H54 (cell line): ENCODE results near the gene KCNK18.
A peak's percentile ranks its signal among the peaks of the same experiment; 100 is the strongest.

Experiments used
- DNase-seq: peaks from one replicate; pipeline ENCODE4 v3.0.0; 2011; ENCODE audit warnings: low spot score, mixed read lengths; ENCODE audit not compliant: insufficient read length
- FAIRE-seq: peaks from 3 replicates; lab custom pipeline; 2011; peaks lifted over from hg19 to GRCh38; lab: Jason Lieb, UNC
- POLR2A ChIP-seq: IDR thresholded peaks from 2 replicates; pipeline ENCODE4 v1.6.1; 2011; ENCODE audit warnings: low read depth, mild to moderate bottlenecking, low read length

Gene KCNK18

GRCh38 chr10:117165538-117166417, 31.5 kb upstream of the KCNK18 start:
- no peak for TF ChIP-seq POLR2A
- DNase-seq (peak; percentile 34), FAIRE-seq (no peak)

- DNase-seq: no peak
- FAIRE-seq: no peak
- TF ChIP-seq POLR2A: no peak
Observed at GRCh38 chr10:117166418-117167345, 30.6 kb upstream of the KCNK18 start.

GRCh38 chr10:117167346-117167788, 29.9 kb upstream of the KCNK18 start:
- DNase-seq (no peak), FAIRE-seq (no peak)
- TF ChIP-seq POLR2A: no peak

- FAIRE-seq: no peak
- peak; percentile 86 for DNase-seq
- no peak for TF ChIP-seq POLR2A
Observed at GRCh38 chr10:117167789-117168674, 29.3 kb upstream of the KCNK18 start.

GRCh38 chr10:117168729-117169128, 28.6 kb upstream of the KCNK18 start:
- DNase-seq: no peak
- TF ChIP-seq POLR2A: no peak
- FAIRE-seq: no peak

GRCh38 chr10:117169480-117169879, 27.8 kb upstream of the KCNK18 start:
- TF ChIP-seq POLR2A: no peak
- FAIRE-seq: no peak
- DNase-seq: no peak

GRCh38 chr10:117170244-117170643, 27.0 kb upstream of the KCNK18 start:
- DNase-seq (no peak), FAIRE-seq (no peak)

GRCh38 chr10:117174439-117175214, 22.7 kb upstream of the KCNK18 start:
- no peak for FAIRE-seq
- TF ChIP-seq POLR2A: no peak
- DNase-seq: peak; percentile 68

More at GRCh38 chr10:117170244-117170643, 27.0 kb upstream of the KCNK18 start:
- no peak for TF ChIP-seq POLR2A

- FAIRE-seq (no peak), DNase-seq (no peak)
- TF ChIP-seq POLR2A: no peak
Observed at GRCh38 chr10:117175215-117175900, 21.9 kb upstream of the KCNK18 start.

- FAIRE-seq (no peak), DNase-seq (peak; percentile 58)
Observed at GRCh38 chr10:117175901-117176534, 21.3 kb upstream of the KCNK18 start.

GRCh38 chr10:117178190-117178589, 19.1 kb upstream of the KCNK18 start:
- FAIRE-seq (no peak), DNase-seq (no peak)
- TF ChIP-seq POLR2A: no peak

More at GRCh38 chr10:117175901-117176534, 21.3 kb upstream of the KCNK18 start:
- no peak for TF ChIP-seq POLR2A

GRCh38 chr10:117184296-117184695, 13.0 kb upstream of the KCNK18 start:
- no peak for DNase-seq
- no peak for TF ChIP-seq POLR2A
- FAIRE-seq: no peak
